H1 (cell line): ENCODE measurements around the gene GSE1. TPM values are rescaled to one million over a fixed set of nuclear protein-coding genes. Genes with fewer than 3 reads are reported as not detected.

Source experiments
- CHD2 ChIP-seq: IDR thresholded peaks from 2 replicates; pipeline ENCODE4 v1.6.1; 2012; ENCODE audit warnings: low read length, improper control_type of control experiment
- FOSL1 ChIP-seq: IDR thresholded peaks from 2 replicates; pipeline ENCODE4 v1.6.1; 2011; ENCODE audit warnings: mild to moderate bottlenecking, low read depth, low read length, moderate library complexity; ENCODE audit not compliant: insufficient read depth
- TBP ChIP-seq: IDR thresholded peaks from 2 replicates; pipeline ENCODE4 v1.6.1; 2011; ENCODE audit warnings: low read depth, low read length, improper control_type of control experiment
- polyA plus RNA-seq, 7 experiments: library from polyadenylated mRNA; depleted of rRNA in 3 of 7; stranded (reverse) in 5 of 7; unstranded in 2 of 7; fragments of >200 nt in 5 of 7; fragments of 200-250 nt in 2 of 7; gene quantifications; 1 replicate in 5 of 7; 2 replicates in 1 of 7; 4 replicates in 1 of 7; pipeline versions ENCODE4 v1.2.1 to v1.2.3, GENCODE V29; 2011 to 2013; ENCODE audit warnings: missing spikeins in 2 of 7, mixed read lengths in 2 of 7
- total RNA-seq: library from RNA; stranded (reverse); fragmentation: NEBNext Ultra II Directional; extraction: Animal tissue kit (Norgen Biotek cat#: 25700); gene quantifications from 2 replicates; pipeline ENCODE4 v1.2.1, GENCODE V29; 2021

Gene GSE1
- total and polyA plus RNA-seq, 2 of the 8 experiments (the other 6 are each of a cell fraction or from before 2014, with no cell fraction given), result 26.0 to 65.6 TPM

GRCh38 chr16:85594273-85594977 lies 18.7 kb upstream of the GSE1 start (continued):
- TF ChIP-seq TBP, result no peak
- no peak for TF ChIP-seq CHD2
- TF ChIP-seq FOSL1, result no peak
